Liver (tissue), 9 donors: ENCODE measurements around the gene COG7. TPM values are rescaled to one million over a fixed set of nuclear protein-coding genes. Genes with fewer than 3 reads are reported as not detected.

ENCODE experiments used
- DNase-seq: peaks from one replicate; pipeline ENCODE4 v3.0.0-alpha.2; 2017; ENCODE audit warnings: low spot score
- H3K27ac ChIP-seq, 2 donors: one replicate each; pipeline ENCODE4 v1.7.0; 2013; ENCODE audit warnings: inconsistent platforms in 2 of 2, low read length in 2 of 2, control low read depth in 1 of 2, low read depth in 1 of 2, mild to moderate bottlenecking in 1 of 2
- H3K27me3 ChIP-seq, 4 donors: one replicate each; pipeline versions ENCODE4 v1.6.1 to v1.7.0; 2013; ENCODE audit warnings: low read length in 3 of 4, inconsistent platforms in 1 of 4, mild to moderate bottlenecking in 1 of 4, moderate library complexity in 1 of 4; ENCODE audit not compliant: control insufficient read depth in 4 of 4, insufficient read depth in 4 of 4
- H3K36me3 ChIP-seq, 4 donors: one replicate each; pipeline versions ENCODE4 v1.6.1 to v1.7.0; 2013; ENCODE audit warnings: low read length in 3 of 4, mild to moderate bottlenecking in 3 of 4, low read depth in 1 of 4, moderate library complexity in 1 of 4; ENCODE audit not compliant: control insufficient read depth in 4 of 4, insufficient read depth in 3 of 4
- H3K4me1 ChIP-seq, 4 donors: one replicate each; pipeline versions ENCODE4 v1.6.1 to v1.7.0; 2013; ENCODE audit warnings: low read length in 3 of 4, mild to moderate bottlenecking in 3 of 4, moderate library complexity in 1 of 4; ENCODE audit not compliant: control insufficient read depth in 4 of 4, insufficient read depth in 4 of 4
- H3K4me3 ChIP-seq, 3 donors: one replicate each; pipeline versions ENCODE4 v1.6.1 to v1.7.0; 2013; ENCODE audit warnings: low read length in 3 of 3, control low read depth in 1 of 3, low read depth in 1 of 3, mild to moderate bottlenecking in 1 of 3
- H3K9ac ChIP-seq, 2 donors: one replicate each; pipeline ENCODE4 v1.7.0; 2013; ENCODE audit warnings: low read length in 2 of 2, mild to moderate bottlenecking in 2 of 2, moderate library complexity in 2 of 2, control low read depth in 1 of 2, low read depth in 1 of 2
- H3K9me3 ChIP-seq, 4 donors: one replicate each; pipeline versions ENCODE4 v1.6.1 to v1.7.0; 2013; ENCODE audit warnings: low read length in 3 of 4; ENCODE audit not compliant: control insufficient read depth in 4 of 4
- EGR1 ChIP-seq, 2 donors: IDR thresholded peaks; 2 replicates each; pipeline ENCODE4 v1.6.1; 2016 to 2018; ENCODE audit warnings: antibody characterized with exemption in 2 of 2, low read depth in 2 of 2
- FOXA1 ChIP-seq: IDR thresholded peaks from 2 replicates; pipeline ENCODE4 v1.6.1; 2016; ENCODE audit warnings: antibody characterized with exemption
- FOXA2 ChIP-seq: IDR thresholded peaks from 2 replicates; pipeline ENCODE4 v1.6.1; 2016; ENCODE audit warnings: antibody characterized with exemption
- GABPA ChIP-seq, 2 donors: IDR thresholded peaks in 1 of 2; conservative IDR thresholded peaks in 1 of 2; 2 replicates each; pipeline ENCODE4 v1.6.1; 2016; ENCODE audit warnings: antibody characterized with exemption in 2 of 2, mild to moderate bottlenecking in 1 of 2, moderate library complexity in 1 of 2
- HNF4A ChIP-seq, 2 donors: conservative IDR thresholded peaks; 2 replicates each; pipeline ENCODE4 v1.6.1; 2016; ENCODE audit warnings: antibody characterized with exemption in 2 of 2, mild to moderate bottlenecking in 2 of 2
- HNF4G ChIP-seq: IDR thresholded peaks from 2 replicates; pipeline ENCODE4 v1.6.1; 2016; ENCODE audit warnings: antibody characterized with exemption
- JUND ChIP-seq, 2 donors: IDR thresholded peaks; 2 replicates each; pipeline ENCODE4 v1.6.1; 2016; ENCODE audit warnings: antibody characterized with exemption in 2 of 2
- NR2F2 ChIP-seq: IDR thresholded peaks from 2 replicates; pipeline ENCODE4 v1.6.1; 2016; ENCODE audit warnings: antibody characterized with exemption
- RAD21 ChIP-seq, 2 donors: IDR thresholded peaks; 2 replicates each; pipeline ENCODE4 v1.6.1; 2016; ENCODE audit warnings: antibody characterized with exemption in 2 of 2, mild to moderate bottlenecking in 2 of 2
- RXRA ChIP-seq, 2 donors: IDR thresholded peaks; 2 replicates each; pipeline ENCODE4 v1.6.1; 2017 to 2018; ENCODE audit warnings: antibody characterized with exemption in 2 of 2, mild to moderate bottlenecking in 1 of 2
- SP1 ChIP-seq: IDR thresholded peaks from 2 replicates; pipeline ENCODE4 v1.6.1; 2018; ENCODE audit warnings: antibody characterized with exemption, mild to moderate bottlenecking
- TAF1 ChIP-seq: conservative IDR thresholded peaks from 2 replicates; pipeline ENCODE4 v1.6.1; 2016; ENCODE audit warnings: antibody characterized with exemption, mild to moderate bottlenecking
- YY1 ChIP-seq: IDR thresholded peaks from 2 replicates; pipeline ENCODE4 v1.6.1; 2016; ENCODE audit warnings: antibody characterized with exemption, mild to moderate bottlenecking
- WGBS: extraction: QIAGEN DNeasy Blood & Tissue Kit; methylation state at CpG from one replicate; pipeline ENCODE4 v1.1.7; 2013; 5-methylcytosine and 5-hydroxymethylcytosine counted together
- polyA plus RNA-seq, 2 donors: library from polyadenylated mRNA; stranded (reverse) in 1 of 2; unstranded in 1 of 2; fragments of 200-250 nt in 1 of 2; fragments of >200 nt in 1 of 2; fragmentation: Nextera tagmentation in 1 of 2; extraction: Ambion mirVana in 1 of 2; gene quantifications; one replicate each; pipeline versions ENCODE4 v1.2.1 to v1.2.3, GENCODE V29; 2013 to 2015
- total RNA-seq, 2 donors: library from RNA; depleted of rRNA; stranded (reverse); fragments of >200 nt; gene quantifications; one replicate each; pipeline ENCODE4 v1.2.3, GENCODE V29; 2014
- TF ChIP-seq, protein P1 (sequence below): IDR thresholded peaks from 2 replicates; pipeline ENCODE4 v1.6.1; 2016; ENCODE audit warnings: antibody characterized with exemption
- TF ChIP-seq, protein P2 (sequence below): IDR thresholded peaks from 2 replicates; pipeline ENCODE4 v1.6.1; 2016; ENCODE audit warnings: antibody characterized with exemption
- TF ChIP-seq, protein P3 (sequence below): fragments of 150-350 bp; IDR thresholded peaks from 2 replicates; pipeline ENCODE4 v1.5.1; 2017; ENCODE audit warnings: improper control_type of control experiment, low read depth, low read length; ENCODE audit not compliant: missing input control
- TF ChIP-seq, protein P4 (sequence below): IDR thresholded peaks from 2 replicates; pipeline ENCODE4 v1.6.1; 2016; ENCODE audit warnings: antibody characterized with exemption, mild to moderate bottlenecking
- donor health status: healthy.
- donor health status: healthy.
- donor health status: healthy.
- donor health status: healthy.
- donor health status: healthy.

The COG7 gene
- total and polyA plus RNA-seq, 4 donors: 5.1 to 11.4 (median 6.6) TPM

DNA sequence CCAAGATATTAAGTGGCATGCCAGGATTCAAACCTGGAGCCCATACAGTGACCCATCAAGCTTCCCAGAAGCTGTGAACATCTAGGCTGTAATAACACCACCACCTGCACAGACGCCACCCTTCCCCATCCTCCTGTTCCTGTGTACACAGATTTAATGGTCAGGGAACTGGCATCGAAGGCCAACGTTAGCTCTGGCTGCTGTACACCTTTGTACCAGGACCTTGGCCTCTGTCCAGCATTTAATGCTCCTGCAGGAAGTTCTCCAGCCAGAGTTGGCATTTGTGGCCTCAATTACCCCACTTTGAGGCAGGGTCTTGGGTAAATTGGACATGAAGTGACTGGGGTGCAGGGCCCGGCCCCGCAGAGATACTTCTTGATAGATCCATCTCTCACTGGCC lies 101.6 kb downstream of the COG7 start:
- DNase-seq: no peak
- H3K36me3 ChIP-seq: no peaks in the 10 kb centered on the region

DNA sequence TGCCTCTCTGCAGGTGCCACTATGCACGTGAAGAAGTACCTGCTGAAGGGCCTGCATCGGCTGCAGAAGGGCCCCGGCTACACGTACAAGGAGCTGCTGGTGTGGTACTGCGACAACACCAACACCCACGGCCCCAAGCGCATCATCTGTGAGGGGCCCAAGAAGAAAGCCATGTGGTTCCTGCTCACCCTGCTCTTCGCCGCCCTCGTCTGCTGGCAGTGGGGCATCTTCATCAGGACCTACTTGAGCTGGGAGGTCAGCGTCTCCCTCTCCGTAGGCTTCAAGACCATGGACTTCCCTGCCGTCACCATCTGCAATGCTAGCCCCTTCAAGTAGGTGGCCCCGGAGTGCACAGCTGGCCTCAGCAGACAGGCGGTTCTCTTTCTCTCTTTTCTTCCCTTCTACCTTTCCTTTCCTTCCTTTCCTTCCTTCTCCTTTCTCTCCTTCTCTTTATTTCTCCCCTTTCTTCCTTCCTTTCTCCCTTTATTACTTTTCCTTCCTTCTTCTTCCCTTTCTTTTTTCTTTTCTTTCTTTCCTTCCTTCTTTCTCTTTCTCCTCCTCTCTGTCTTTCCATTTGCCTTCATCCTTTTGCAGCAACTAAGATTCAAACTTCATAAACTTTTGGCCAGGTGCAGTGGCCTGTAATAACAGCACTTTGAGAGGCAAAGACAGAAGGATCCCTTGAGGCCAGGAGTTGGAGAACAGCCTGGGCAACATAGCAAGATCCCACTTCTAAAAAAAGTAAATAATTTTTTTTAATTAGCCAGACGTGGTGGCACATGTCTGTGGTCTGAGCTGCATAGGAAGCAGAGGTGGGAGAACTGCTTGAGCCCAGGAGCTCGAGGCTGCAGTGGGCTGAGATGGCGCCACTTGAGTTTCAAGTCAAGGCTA lies 104.2 kb downstream of the COG7 start:
- Histone ChIP-seq H3K4me1 (no peaks in the 10 kb centered on the region), H3K9ac (no peak overlapping the region), H3K36me3 (no peaks in the 10 kb centered on the region), H3K4me3 (no peak overlapping the region), H3K27me3 (no peaks in the 10 kb centered on the region), H3K27ac (no peak overlapping the region), H3K9me3 (no peaks in the 10 kb centered on the region)
- TF ChIP-seq TAF1: no peak
- no peak for TF ChIP-seq EGR1 (IDR thresholded peaks at IDR 0.05; ENCODE audit: low read depth in 2 of 2)
- TF ChIP-seq JUND (IDR thresholded peaks at IDR 0.05): no peak
- no peak for TF ChIP-seq FOXA2
- no peak for TF ChIP-seq YY1
- TF ChIP-seq GABPA (IDR thresholded peaks at IDR 0.05 in 1 of 2, conservative IDR thresholded peaks at IDR 0.05 in 1 of 2): no peak
- TF ChIP-seq SP1: no peak
- TF ChIP-seq, protein P1, sequence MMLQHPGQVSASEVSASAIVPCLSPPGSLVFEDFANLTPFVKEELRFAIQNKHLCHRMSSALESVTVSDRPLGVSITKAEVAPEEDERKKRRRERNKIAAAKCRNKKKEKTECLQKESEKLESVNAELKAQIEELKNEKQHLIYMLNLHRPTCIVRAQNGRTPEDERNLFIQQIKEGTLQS: no peak
- TF ChIP-seq, protein P2, sequence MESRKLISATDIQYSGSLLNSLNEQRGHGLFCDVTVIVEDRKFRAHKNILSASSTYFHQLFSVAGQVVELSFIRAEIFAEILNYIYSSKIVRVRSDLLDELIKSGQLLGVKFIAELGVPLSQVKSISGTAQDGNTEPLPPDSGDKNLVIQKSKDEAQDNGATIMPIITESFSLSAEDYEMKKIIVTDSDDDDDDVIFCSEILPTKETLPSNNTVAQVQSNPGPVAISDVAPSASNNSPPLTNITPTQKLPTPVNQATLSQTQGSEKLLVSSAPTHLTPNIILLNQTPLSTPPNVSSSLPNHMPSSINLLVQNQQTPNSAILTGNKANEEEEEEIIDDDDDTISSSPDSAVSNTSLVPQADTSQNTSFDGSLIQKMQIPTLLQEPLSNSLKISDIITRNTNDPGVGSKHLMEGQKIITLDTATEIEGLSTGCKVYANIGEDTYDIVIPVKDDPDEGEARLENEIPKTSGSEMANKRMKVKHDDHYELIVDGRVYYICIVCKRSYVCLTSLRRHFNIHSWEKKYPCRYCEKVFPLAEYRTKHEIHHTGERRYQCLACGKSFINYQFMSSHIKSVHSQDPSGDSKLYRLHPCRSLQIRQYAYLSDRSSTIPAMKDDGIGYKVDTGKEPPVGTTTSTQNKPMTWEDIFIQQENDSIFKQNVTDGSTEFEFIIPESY: no peak
- TF ChIP-seq FOXA1: no peak
- no peak for TF ChIP-seq HNF4G
- TF ChIP-seq HNF4A (conservative IDR thresholded peaks at IDR 0.05): no peak
- TF ChIP-seq NR2F2: no peak
- WGBS: 53% methylated on average over 18 of the region's 18 CpGs
- DNase-seq: no peak

More for the DNA sequence above, 101.6 kb downstream of the COG7 start:
- no peak overlapping the region for H3K9ac ChIP-seq
- no peak overlapping the region for H3K4me3 ChIP-seq
- H3K27me3 ChIP-seq: no peaks in the 10 kb centered on the region
- no peaks in the 10 kb centered on the region for H3K4me1 ChIP-seq
- 60% methylated on average over 5 of the region's 5 CpGs for WGBS
- H3K9me3 ChIP-seq: no peaks in the 10 kb centered on the region
- TF ChIP-seq, protein P3, sequence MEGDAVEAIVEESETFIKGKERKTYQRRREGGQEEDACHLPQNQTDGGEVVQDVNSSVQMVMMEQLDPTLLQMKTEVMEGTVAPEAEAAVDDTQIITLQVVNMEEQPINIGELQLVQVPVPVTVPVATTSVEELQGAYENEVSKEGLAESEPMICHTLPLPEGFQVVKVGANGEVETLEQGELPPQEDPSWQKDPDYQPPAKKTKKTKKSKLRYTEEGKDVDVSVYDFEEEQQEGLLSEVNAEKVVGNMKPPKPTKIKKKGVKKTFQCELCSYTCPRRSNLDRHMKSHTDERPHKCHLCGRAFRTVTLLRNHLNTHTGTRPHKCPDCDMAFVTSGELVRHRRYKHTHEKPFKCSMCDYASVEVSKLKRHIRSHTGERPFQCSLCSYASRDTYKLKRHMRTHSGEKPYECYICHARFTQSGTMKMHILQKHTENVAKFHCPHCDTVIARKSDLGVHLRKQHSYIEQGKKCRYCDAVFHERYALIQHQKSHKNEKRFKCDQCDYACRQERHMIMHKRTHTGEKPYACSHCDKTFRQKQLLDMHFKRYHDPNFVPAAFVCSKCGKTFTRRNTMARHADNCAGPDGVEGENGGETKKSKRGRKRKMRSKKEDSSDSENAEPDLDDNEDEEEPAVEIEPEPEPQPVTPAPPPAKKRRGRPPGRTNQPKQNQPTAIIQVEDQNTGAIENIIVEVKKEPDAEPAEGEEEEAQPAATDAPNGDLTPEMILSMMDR: no peak
- TF ChIP-seq FOXA1 (no peak), NR2F2 (no peak), TAF1 (no peak), RXRA (IDR thresholded peaks at IDR 0.05) (no peak), RAD21 (IDR thresholded peaks at IDR 0.05) (no peak), GABPA (IDR thresholded peaks at IDR 0.05 in 1 of 2, conservative IDR thresholded peaks at IDR 0.05 in 1 of 2) (no peak), YY1 (no peak), JUND (IDR thresholded peaks at IDR 0.05) (no peak), FOXA2 (no peak)
- TF ChIP-seq, protein P4, sequence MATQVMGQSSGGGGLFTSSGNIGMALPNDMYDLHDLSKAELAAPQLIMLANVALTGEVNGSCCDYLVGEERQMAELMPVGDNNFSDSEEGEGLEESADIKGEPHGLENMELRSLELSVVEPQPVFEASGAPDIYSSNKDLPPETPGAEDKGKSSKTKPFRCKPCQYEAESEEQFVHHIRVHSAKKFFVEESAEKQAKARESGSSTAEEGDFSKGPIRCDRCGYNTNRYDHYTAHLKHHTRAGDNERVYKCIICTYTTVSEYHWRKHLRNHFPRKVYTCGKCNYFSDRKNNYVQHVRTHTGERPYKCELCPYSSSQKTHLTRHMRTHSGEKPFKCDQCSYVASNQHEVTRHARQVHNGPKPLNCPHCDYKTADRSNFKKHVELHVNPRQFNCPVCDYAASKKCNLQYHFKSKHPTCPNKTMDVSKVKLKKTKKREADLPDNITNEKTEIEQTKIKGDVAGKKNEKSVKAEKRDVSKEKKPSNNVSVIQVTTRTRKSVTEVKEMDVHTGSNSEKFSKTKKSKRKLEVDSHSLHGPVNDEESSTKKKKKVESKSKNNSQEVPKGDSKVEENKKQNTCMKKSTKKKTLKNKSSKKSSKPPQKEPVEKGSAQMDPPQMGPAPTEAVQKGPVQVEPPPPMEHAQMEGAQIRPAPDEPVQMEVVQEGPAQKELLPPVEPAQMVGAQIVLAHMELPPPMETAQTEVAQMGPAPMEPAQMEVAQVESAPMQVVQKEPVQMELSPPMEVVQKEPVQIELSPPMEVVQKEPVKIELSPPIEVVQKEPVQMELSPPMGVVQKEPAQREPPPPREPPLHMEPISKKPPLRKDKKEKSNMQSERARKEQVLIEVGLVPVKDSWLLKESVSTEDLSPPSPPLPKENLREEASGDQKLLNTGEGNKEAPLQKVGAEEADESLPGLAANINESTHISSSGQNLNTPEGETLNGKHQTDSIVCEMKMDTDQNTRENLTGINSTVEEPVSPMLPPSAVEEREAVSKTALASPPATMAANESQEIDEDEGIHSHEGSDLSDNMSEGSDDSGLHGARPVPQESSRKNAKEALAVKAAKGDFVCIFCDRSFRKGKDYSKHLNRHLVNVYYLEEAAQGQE: no peak
- TF ChIP-seq, protein P1: no peak
- H3K27ac ChIP-seq: no peak overlapping the region
